DND-41 (cell line): Measurements from ENCODE around the gene PDE6C.

Experiments
- EZH2 ChIP-seq: IDR thresholded peaks from 3 replicates; pipeline ENCODE4 v1.6.1; 2012; ENCODE audit warnings: borderline replicate concordance, low read depth, mild to moderate bottlenecking, moderate library complexity, low read length, inconsistent platforms; ENCODE audit not compliant: severe bottlenecking
- TF ChIP-seq, protein P1 (sequence below): IDR thresholded peaks from 2 replicates; pipeline ENCODE4 v1.5.1; 2012; ENCODE audit warnings: borderline replicate concordance, low read length, moderate library complexity, mild to moderate bottlenecking; ENCODE audit not compliant: poor library complexity, severe bottlenecking; ENCODE audit errors: extremely low read depth

DNA sequence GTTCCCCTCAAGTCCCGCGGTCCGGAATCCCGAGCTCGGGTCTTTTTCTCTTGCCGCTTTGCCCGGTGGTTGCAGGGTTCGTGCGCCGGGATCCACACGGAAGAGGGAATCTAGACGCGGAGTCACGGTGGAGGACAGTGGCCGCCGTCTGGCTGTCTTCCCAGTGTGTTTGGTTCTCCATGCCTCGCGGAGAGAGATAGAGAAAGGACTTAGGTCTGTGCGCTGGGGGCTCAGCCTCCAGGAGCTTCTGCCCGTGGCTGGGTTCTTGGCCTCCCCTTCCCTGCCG, 44.3 kb upstream of the PDE6C start:
- TF ChIP-seq, protein P1, sequence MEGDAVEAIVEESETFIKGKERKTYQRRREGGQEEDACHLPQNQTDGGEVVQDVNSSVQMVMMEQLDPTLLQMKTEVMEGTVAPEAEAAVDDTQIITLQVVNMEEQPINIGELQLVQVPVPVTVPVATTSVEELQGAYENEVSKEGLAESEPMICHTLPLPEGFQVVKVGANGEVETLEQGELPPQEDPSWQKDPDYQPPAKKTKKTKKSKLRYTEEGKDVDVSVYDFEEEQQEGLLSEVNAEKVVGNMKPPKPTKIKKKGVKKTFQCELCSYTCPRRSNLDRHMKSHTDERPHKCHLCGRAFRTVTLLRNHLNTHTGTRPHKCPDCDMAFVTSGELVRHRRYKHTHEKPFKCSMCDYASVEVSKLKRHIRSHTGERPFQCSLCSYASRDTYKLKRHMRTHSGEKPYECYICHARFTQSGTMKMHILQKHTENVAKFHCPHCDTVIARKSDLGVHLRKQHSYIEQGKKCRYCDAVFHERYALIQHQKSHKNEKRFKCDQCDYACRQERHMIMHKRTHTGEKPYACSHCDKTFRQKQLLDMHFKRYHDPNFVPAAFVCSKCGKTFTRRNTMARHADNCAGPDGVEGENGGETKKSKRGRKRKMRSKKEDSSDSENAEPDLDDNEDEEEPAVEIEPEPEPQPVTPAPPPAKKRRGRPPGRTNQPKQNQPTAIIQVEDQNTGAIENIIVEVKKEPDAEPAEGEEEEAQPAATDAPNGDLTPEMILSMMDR = no peak
- TF ChIP-seq EZH2 = no peak
